H9 (cell line): Measurements from ENCODE around the gene TIMM50. TPM values are rescaled to one million over a fixed set of nuclear protein-coding genes. Genes with fewer than 3 reads are reported as not detected.

Experiments
- DNase-seq: peaks from one replicate; pipeline ENCODE4 v3.0.0-alpha.2; 2017
- H2AFZ ChIP-seq: one replicate; pipeline ENCODE4 v1.6.1; 2013; ENCODE audit warnings: mild to moderate bottlenecking, low read length, control low read depth, moderate library complexity
- H2AK5ac ChIP-seq: 2 replicates; pipeline ENCODE4 v1.6.1; 2013; ENCODE audit warnings: low read length, control low read depth, mixed read lengths; ENCODE audit not compliant: insufficient read length
- H2BK120ac ChIP-seq: one replicate; pipeline ENCODE4 v1.6.1; 2013; ENCODE audit warnings: low read depth, mild to moderate bottlenecking, low read length, control low read depth, inconsistent platforms; ENCODE audit not compliant: poor library complexity, severe bottlenecking
- H2BK12ac ChIP-seq: 2 replicates; pipeline ENCODE4 v1.6.1; 2013; ENCODE audit warnings: low read length, control low read depth, mixed read lengths, low read depth; ENCODE audit not compliant: insufficient read length
- H2BK15ac ChIP-seq: 2 replicates; pipeline ENCODE4 v1.6.1; 2013; ENCODE audit warnings: low read depth, low read length, control low read depth
- H2BK20ac ChIP-seq: one replicate; pipeline ENCODE4 v1.6.1; 2013; ENCODE audit warnings: low read depth, mild to moderate bottlenecking, low read length, control low read depth, inconsistent platforms; ENCODE audit not compliant: poor library complexity, severe bottlenecking
- H2BK5ac ChIP-seq: 2 replicates; pipeline ENCODE4 v1.6.1; 2013; ENCODE audit warnings: low read length, control low read depth, mixed read lengths; ENCODE audit not compliant: insufficient read length
- H3K14ac ChIP-seq: 2 replicates; pipeline ENCODE4 v1.6.1; 2013; ENCODE audit warnings: low read length, control low read depth; ENCODE audit not compliant: insufficient read depth
- H3K18ac ChIP-seq: 2 replicates; pipeline ENCODE4 v1.6.1; 2013; ENCODE audit warnings: low read depth, mild to moderate bottlenecking, mixed read lengths, low read length, control low read depth; ENCODE audit not compliant: insufficient read length
- H3K23ac ChIP-seq: 2 replicates; pipeline ENCODE4 v1.6.1; 2013; ENCODE audit warnings: low read length, control low read depth, mixed read lengths, low read depth; ENCODE audit not compliant: insufficient read length
- H3K23me2 ChIP-seq: 2 replicates; pipeline ENCODE4 v1.6.1; 2013; ENCODE audit warnings: low read depth, mild to moderate bottlenecking, mixed read lengths, low read length, control low read depth; ENCODE audit not compliant: insufficient read length, poor library complexity, severe bottlenecking
- H3K27ac ChIP-seq: 2 replicates; pipeline ENCODE4 v1.5.1; 2013; ENCODE audit warnings: low read length, control low read depth, mixed read lengths, low read depth; ENCODE audit not compliant: insufficient read length
- H3K27me3 ChIP-seq: 2 replicates; pipeline ENCODE4 v1.6.1; 2013; ENCODE audit warnings: low read length, control low read depth, inconsistent platforms; ENCODE audit not compliant: insufficient read depth
- H3K4ac ChIP-seq: 2 replicates; pipeline ENCODE4 v1.6.1; 2013; ENCODE audit warnings: low read depth, mild to moderate bottlenecking, control low read depth, inconsistent platforms, low read length, moderate library complexity
- H3K4me1 ChIP-seq: 2 replicates; pipeline ENCODE4 v1.6.1; 2013; ENCODE audit warnings: low read length, control low read depth, inconsistent platforms; ENCODE audit not compliant: insufficient read depth
- H3K4me2 ChIP-seq: 2 replicates; pipeline ENCODE4 v1.6.1; 2013; ENCODE audit warnings: low read length, control low read depth, mixed read lengths; ENCODE audit not compliant: insufficient read length, insufficient read depth
- H3K56ac ChIP-seq: 2 replicates; pipeline ENCODE4 v1.6.1; 2013; ENCODE audit warnings: low read depth, mild to moderate bottlenecking, mixed read lengths, low read length, control low read depth; ENCODE audit not compliant: insufficient read length
- H3K79me1 ChIP-seq: 2 replicates; pipeline ENCODE4 v1.6.1; 2013; ENCODE audit warnings: low read depth, mild to moderate bottlenecking, moderate library complexity, low read length, control low read depth, inconsistent platforms; ENCODE audit not compliant: insufficient read depth, poor library complexity, severe bottlenecking
- H3K79me2 ChIP-seq: 2 replicates; pipeline ENCODE4 v1.6.1; 2013; ENCODE audit warnings: low read length, control low read depth, inconsistent platforms; ENCODE audit not compliant: insufficient read depth
- H3K9ac ChIP-seq: 2 replicates; pipeline ENCODE4 v1.6.1; 2013; ENCODE audit warnings: low read length, control low read depth, mixed read lengths; ENCODE audit not compliant: insufficient read length; ENCODE audit errors: extremely low read depth
- H3K9me3 ChIP-seq: one replicate; pipeline ENCODE4 v1.6.1; 2013; ENCODE audit warnings: low read depth, low read length, inconsistent platforms; ENCODE audit not compliant: control insufficient read depth
- H3T11ph ChIP-seq: one replicate; pipeline ENCODE4 v1.6.1; 2013; ENCODE audit warnings: mild to moderate bottlenecking, low read length, control low read depth, inconsistent platforms
- H4K20me1 ChIP-seq: one replicate; pipeline ENCODE4 v1.6.1; 2013; ENCODE audit not compliant: control insufficient read depth, insufficient read length, insufficient read depth
- H4K5ac ChIP-seq: 2 replicates; pipeline ENCODE4 v1.6.1; 2013; ENCODE audit warnings: low read depth, mild to moderate bottlenecking, mixed read lengths, low read length, control low read depth; ENCODE audit not compliant: insufficient read length
- H4K8ac ChIP-seq: replicated peaks from 2 replicates; pipeline ENCODE4 v1.6.1; 2013; ENCODE audit warnings: low read length, control low read depth, mixed read lengths, low read depth; ENCODE audit not compliant: insufficient read length
- H4K91ac ChIP-seq: 2 replicates; pipeline ENCODE4 v1.6.1; 2013; ENCODE audit warnings: low read depth, mild to moderate bottlenecking, moderate library complexity, mixed read lengths, low read length, control low read depth; ENCODE audit not compliant: insufficient read length
- H3K27ac Mint-ChIP-seq, 3 experiments: 2 replicates in 2 of 3; 3 replicates in 1 of 3; pipeline ENCODE4 v1.8.0; 2020 to 2021; ENCODE audit warnings: mixed read lengths in 3 of 3, mild to moderate bottlenecking in 1 of 3, moderate library complexity in 1 of 3
- H3K27me3 Mint-ChIP-seq: 2 replicates; pipeline ENCODE4 v1.8.0; 2021; ENCODE audit warnings: low read depth, mild to moderate bottlenecking, moderate library complexity, mixed read lengths
- H3K36me3 Mint-ChIP-seq, 3 experiments: 2 replicates in 2 of 3; 3 replicates in 1 of 3; pipeline ENCODE4 v1.8.0; 2020 to 2021; ENCODE audit warnings: low read depth in 3 of 3, mixed read lengths in 3 of 3; ENCODE audit not compliant: insufficient read depth in 1 of 3
- H3K4me1 Mint-ChIP-seq, 2 experiments: 2 replicates each; pipeline ENCODE4 v1.8.0; 2020; ENCODE audit warnings: mixed read lengths in 2 of 2
- H3K4me3 Mint-ChIP-seq, 2 experiments: 2 replicates in 1 of 2; 3 replicates in 1 of 2; pipeline ENCODE4 v1.8.0; 2020 to 2021; ENCODE audit warnings: mild to moderate bottlenecking in 2 of 2, mixed read lengths in 2 of 2, moderate library complexity in 1 of 2
- H3K9me3 Mint-ChIP-seq, 2 experiments: 2 replicates in 1 of 2; 3 replicates in 1 of 2; pipeline ENCODE4 v1.8.0; 2020; ENCODE audit warnings: mild to moderate bottlenecking in 2 of 2, mixed read lengths in 2 of 2, moderate library complexity in 1 of 2
- WGBS: extraction: QIAGEN DNeasy Blood & Tissue Kit; methylation state at CpG from one replicate; pipeline ENCODE4 v1.1.7; 2013; ENCODE audit warnings: missing lambda C conversion rate, low lambda C conversion rate, mixed read lengths; ENCODE audit not compliant: insufficient read length; ENCODE audit errors: extremely low coverage; 5-methylcytosine and 5-hydroxymethylcytosine counted together
- total RNA-seq: library from RNA; stranded (reverse); gene quantifications from 2 replicates; pipeline ENCODE4 v1.2.1, GENCODE V29; 2021
- TF ChIP-seq, protein P1 (sequence below): fragments of 200-600 bp; sonication (generic); conservative IDR thresholded peaks from 3 replicates; pipeline ENCODE4 v1.8.0; 2021; ENCODE audit warnings: antibody characterized with exemption, mild to moderate bottlenecking

The TIMM50 gene
- total RNA-seq, 1 experiment from 2014 or later = 128 TPM

DNA sequence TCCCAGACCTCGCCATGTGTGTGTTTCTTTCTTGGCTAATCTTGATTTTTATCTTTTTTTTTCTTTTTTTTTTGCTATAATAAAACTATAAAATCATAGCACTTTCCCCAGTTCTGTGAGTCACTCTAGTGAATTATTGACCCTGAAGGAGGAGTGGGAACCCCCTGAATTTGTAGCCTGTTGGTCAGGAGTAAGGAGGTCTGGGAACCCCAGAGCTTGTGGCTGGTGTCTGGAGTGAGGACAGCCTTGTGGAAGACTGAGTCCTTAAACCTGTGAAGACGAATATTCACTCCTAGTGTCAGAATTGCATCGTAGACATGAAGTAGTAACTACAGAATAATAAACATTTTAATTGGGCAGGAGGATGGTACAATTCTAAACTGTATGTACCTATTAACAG is 44.6 kb downstream of the TIMM50 start:
- Histone ChIP-seq H2BK12ac (no peak overlapping the region), H2AK5ac (no peak overlapping the region), H3K56ac (no peak overlapping the region), H3T11ph (no peak overlapping the region), H4K20me1 (no peaks in the 10 kb centered on the region), H3K9ac (no peak overlapping the region), H3K14ac (no peak overlapping the region), H4K91ac (no peak overlapping the region), H3K4ac (no peak overlapping the region), H4K5ac (no peak overlapping the region), H3K23ac (no peak overlapping the region), H3K4me1 (no peaks in the 10 kb centered on the region), H2BK20ac (no peak overlapping the region), H4K8ac (no peak overlapping the region), H3K79me2 (no peaks in the 10 kb centered on the region), H3K18ac (no peak overlapping the region), H3K27me3 (no peaks in the 10 kb centered on the region), H3K9me3 (no peaks in the 10 kb centered on the region), H2BK120ac (no peak overlapping the region), H3K79me1 (no peaks in the 10 kb centered on the region), H2BK5ac (no peak overlapping the region), H2BK15ac (no peak overlapping the region), H3K4me2 (no peak overlapping the region), H3K23me2 (no peaks in the 10 kb centered on the region), H3K27ac (no peak overlapping the region), H2AFZ (no peak overlapping the region)
- no peaks in the 10 kb centered on the region for H3K9me3 Mint-ChIP-seq
- H3K36me3 Mint-ChIP-seq = peaks cover 7 to 23% (median 18%) of the 10 kb centered on the region in 3 experiments; a peak in 6 of 7 replicates
- TF ChIP-seq, protein P1, sequence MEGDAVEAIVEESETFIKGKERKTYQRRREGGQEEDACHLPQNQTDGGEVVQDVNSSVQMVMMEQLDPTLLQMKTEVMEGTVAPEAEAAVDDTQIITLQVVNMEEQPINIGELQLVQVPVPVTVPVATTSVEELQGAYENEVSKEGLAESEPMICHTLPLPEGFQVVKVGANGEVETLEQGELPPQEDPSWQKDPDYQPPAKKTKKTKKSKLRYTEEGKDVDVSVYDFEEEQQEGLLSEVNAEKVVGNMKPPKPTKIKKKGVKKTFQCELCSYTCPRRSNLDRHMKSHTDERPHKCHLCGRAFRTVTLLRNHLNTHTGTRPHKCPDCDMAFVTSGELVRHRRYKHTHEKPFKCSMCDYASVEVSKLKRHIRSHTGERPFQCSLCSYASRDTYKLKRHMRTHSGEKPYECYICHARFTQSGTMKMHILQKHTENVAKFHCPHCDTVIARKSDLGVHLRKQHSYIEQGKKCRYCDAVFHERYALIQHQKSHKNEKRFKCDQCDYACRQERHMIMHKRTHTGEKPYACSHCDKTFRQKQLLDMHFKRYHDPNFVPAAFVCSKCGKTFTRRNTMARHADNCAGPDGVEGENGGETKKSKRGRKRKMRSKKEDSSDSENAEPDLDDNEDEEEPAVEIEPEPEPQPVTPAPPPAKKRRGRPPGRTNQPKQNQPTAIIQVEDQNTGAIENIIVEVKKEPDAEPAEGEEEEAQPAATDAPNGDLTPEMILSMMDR = no peak
- WGBS = no CpG with 5 or more reads among the region's 3 CpGs
- DNase-seq = no peak
- no peaks in the 10 kb centered on the region for H3K27me3 Mint-ChIP-seq
- peak overlapping the region in 1 of 3 experiments; percentile 82; a peak in 2 of 7 replicates for H3K27ac Mint-ChIP-seq
- no peaks in the 10 kb centered on the region for H3K4me1 Mint-ChIP-seq
- no peak overlapping the region for H3K4me3 Mint-ChIP-seq
